ENCODE results near the gene RNASE4. TPM values are rescaled to one million over a fixed set of nuclear protein-coding genes. Genes with fewer than 3 reads are reported as not detected.
"Not testable (repeated sequence)": the region's sequence is repeated elsewhere in the genome, so short reads cannot be mapped to it uniquely, and the experiment has no call there.

RNASE4 gene
- total RNA-seq, 1 experiment from 2014 or later, result 3.3 TPM

DNA sequence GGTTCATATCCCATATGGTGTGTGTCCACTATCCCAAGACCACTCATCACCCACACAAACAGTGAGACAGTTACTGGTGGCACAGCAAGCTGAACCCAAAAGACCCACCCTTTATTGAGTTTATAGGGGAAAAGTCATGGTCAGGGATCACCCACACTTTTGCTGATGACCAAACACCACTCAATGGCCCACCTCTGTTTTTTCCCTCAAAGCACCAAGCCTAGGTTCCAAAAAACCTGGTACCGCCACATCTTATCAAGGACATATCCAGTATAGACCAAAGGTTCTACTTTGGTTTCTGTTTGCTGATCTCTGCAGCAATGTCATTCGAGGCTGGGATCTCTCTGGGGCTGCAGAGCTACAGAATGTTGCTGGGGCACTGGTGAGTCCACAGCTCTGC is 23.2 kb upstream of the RNASE4 start:
- in situ Hi-C loops (cut with HindIII; ENCODE audit: low pct_unique_long_range_greater_than_20kb, low sequenced_read_pairs), result no loop called here

DNA sequence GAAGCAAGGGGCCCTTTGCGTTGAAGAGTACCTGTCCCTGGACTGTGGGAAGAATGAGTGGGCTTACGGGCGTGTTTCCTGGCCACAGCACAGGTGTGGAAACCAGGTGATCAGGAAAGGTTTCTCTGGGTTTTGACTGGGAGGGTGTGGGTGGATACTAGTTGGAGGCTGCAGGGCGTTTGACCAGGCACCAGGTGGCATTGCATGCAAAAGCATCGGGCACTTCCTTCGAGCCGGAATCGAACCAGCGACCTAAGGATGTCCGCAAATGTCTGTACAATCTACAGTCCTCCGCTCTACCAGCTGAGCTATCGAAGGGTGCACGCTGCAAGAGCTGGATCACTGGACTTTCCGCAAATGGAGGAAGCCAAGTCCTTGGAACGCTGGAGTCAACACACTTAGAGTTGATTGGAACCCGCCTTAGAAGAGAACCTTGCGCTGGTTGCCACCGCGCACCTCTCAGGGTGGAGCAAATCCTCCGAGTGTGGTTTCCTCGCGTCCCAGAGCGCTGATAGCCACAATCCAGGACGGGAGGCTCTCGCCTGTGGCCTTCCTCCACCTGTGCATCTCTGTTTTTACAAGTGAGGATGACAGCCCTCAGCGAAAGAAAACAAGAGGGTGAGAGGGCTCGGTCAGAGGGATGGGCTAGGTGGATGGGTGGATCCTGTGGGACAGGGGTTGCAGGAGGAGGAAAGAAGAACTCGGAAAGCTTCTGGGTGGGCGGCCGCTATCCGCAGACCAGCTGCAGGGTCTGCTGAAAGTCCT is 21.2 kb upstream of the RNASE4 start:
- no peak for TF ChIP-seq TCF7L2 (IDR thresholded peaks at IDR 0.05; ENCODE audit: low read depth, low read length)
- TF ChIP-seq, protein P1, sequence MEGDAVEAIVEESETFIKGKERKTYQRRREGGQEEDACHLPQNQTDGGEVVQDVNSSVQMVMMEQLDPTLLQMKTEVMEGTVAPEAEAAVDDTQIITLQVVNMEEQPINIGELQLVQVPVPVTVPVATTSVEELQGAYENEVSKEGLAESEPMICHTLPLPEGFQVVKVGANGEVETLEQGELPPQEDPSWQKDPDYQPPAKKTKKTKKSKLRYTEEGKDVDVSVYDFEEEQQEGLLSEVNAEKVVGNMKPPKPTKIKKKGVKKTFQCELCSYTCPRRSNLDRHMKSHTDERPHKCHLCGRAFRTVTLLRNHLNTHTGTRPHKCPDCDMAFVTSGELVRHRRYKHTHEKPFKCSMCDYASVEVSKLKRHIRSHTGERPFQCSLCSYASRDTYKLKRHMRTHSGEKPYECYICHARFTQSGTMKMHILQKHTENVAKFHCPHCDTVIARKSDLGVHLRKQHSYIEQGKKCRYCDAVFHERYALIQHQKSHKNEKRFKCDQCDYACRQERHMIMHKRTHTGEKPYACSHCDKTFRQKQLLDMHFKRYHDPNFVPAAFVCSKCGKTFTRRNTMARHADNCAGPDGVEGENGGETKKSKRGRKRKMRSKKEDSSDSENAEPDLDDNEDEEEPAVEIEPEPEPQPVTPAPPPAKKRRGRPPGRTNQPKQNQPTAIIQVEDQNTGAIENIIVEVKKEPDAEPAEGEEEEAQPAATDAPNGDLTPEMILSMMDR (IDR thresholded peaks at IDR 0.05), result peak; percentile 54
- TF ChIP-seq SIN3A (IDR thresholded peaks at IDR 0.05; ENCODE audit: borderline replicate concordance, insufficient read depth, low read depth, low read length), result no peak
- TF ChIP-seq POLR2AphosphoS5 (IDR thresholded peaks at IDR 0.05; ENCODE audit: low read depth, low read length), result peak; percentile 48; the same call in 1 of the 2 replicates
- TF ChIP-seq, protein P2, sequence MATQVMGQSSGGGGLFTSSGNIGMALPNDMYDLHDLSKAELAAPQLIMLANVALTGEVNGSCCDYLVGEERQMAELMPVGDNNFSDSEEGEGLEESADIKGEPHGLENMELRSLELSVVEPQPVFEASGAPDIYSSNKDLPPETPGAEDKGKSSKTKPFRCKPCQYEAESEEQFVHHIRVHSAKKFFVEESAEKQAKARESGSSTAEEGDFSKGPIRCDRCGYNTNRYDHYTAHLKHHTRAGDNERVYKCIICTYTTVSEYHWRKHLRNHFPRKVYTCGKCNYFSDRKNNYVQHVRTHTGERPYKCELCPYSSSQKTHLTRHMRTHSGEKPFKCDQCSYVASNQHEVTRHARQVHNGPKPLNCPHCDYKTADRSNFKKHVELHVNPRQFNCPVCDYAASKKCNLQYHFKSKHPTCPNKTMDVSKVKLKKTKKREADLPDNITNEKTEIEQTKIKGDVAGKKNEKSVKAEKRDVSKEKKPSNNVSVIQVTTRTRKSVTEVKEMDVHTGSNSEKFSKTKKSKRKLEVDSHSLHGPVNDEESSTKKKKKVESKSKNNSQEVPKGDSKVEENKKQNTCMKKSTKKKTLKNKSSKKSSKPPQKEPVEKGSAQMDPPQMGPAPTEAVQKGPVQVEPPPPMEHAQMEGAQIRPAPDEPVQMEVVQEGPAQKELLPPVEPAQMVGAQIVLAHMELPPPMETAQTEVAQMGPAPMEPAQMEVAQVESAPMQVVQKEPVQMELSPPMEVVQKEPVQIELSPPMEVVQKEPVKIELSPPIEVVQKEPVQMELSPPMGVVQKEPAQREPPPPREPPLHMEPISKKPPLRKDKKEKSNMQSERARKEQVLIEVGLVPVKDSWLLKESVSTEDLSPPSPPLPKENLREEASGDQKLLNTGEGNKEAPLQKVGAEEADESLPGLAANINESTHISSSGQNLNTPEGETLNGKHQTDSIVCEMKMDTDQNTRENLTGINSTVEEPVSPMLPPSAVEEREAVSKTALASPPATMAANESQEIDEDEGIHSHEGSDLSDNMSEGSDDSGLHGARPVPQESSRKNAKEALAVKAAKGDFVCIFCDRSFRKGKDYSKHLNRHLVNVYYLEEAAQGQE (IDR thresholded peaks at IDR 0.05; ENCODE audit: insufficient read depth in 1 of 2, low read depth in 2 of 2, low read length in 1 of 2), result no peak
- peak; percentile 95 for ATAC-seq
- H3K36me3 ChIP-seq (ENCODE audit: control insufficient read depth, insufficient read depth, low read length), result no peaks in the 10 kb centered on the region
- peak overlapping the region; percentile 63 to 94 for H3K4me3 ChIP-seq (ENCODE audit: low read depth in 2 of 2, low read length in 2 of 2)
- ChIA-PET CTCF (interaction anchor here (0.6 to 1.2 kb wide), 6 partner anchors 18 to 191 kb away, joined by 3 to 7 read pairs (median 6); no protein-coding TSS in a partner anchor), POLR2A (no interaction called here)
- BruUV-seq (replicated peaks), result no TSS peak
- in situ Hi-C loops (cut with HindIII; ENCODE audit: low pct_unique_long_range_greater_than_20kb, low sequenced_read_pairs), result no loop called here
- peak; percentile 97 for DNase-seq (ENCODE audit: low read depth, low spot score)
- intact Hi-C loops (cut with micrococcal nuclease; ENCODE audit: unreplicated experiment), result no loop called here
- H3K9me3 ChIP-seq (ENCODE audit: control insufficient read depth, insufficient read depth, low read depth, low read length), result no peaks in the 10 kb centered on the region
- H3K27ac ChIP-seq (ENCODE audit: low read length), result peak overlapping the region; percentile 55
- H3K4me1 ChIP-seq (ENCODE audit: control insufficient read depth, insufficient read depth, low read length), result no peaks in the 10 kb centered on the region
- H3K27me3 ChIP-seq (ENCODE audit: control insufficient read depth, insufficient read depth, low read length), result no peaks in the 10 kb centered on the region

More for the DNA sequence above, 23.2 kb upstream of the RNASE4 start:
- no peaks in the 10 kb centered on the region for H3K27me3 ChIP-seq (ENCODE audit: control insufficient read depth, insufficient read depth, low read length)
- H3K9me3 ChIP-seq (ENCODE audit: control insufficient read depth, insufficient read depth, low read depth, low read length), result no peaks in the 10 kb centered on the region
- no peak for TF ChIP-seq TCF7L2 (IDR thresholded peaks at IDR 0.05; ENCODE audit: low read depth, low read length)
- TF ChIP-seq POLR2AphosphoS5 (IDR thresholded peaks at IDR 0.05; ENCODE audit: low read depth, low read length), result no peak
- TF ChIP-seq SIN3A (IDR thresholded peaks at IDR 0.05; ENCODE audit: borderline replicate concordance, insufficient read depth, low read depth, low read length), result no peak
- TF ChIP-seq, protein P1 (IDR thresholded peaks at IDR 0.05), result no peak
- TF ChIP-seq, protein P2 (IDR thresholded peaks at IDR 0.05; ENCODE audit: insufficient read depth in 1 of 2, low read depth in 2 of 2, low read length in 1 of 2), result no peak
- no peak for ATAC-seq
- no peak for DNase-seq (ENCODE audit: low read depth, low spot score)
- no peaks in the 10 kb centered on the region; the same call in 1 of the 2 replicates for H3K4me1 ChIP-seq (ENCODE audit: control insufficient read depth, insufficient read depth, low read length)
- H3K4me3 ChIP-seq (ENCODE audit: low read depth in 2 of 2, low read length in 2 of 2), result no peak overlapping the region
- intact Hi-C loops (cut with micrococcal nuclease; ENCODE audit: unreplicated experiment), result no loop called here
- no TSS peak for BruUV-seq (replicated peaks)
- ChIA-PET CTCF (no interaction called here), POLR2A (interaction anchor here (0.7 kb wide), 1 partner anchor 20 kb away, joined by 8 read pairs; no protein-coding TSS in a partner anchor)
- no peak overlapping the region for H3K27ac ChIP-seq (ENCODE audit: low read length)
- no peaks in the 10 kb centered on the region for H3K36me3 ChIP-seq (ENCODE audit: control insufficient read depth, insufficient read depth, low read length)

DNA sequence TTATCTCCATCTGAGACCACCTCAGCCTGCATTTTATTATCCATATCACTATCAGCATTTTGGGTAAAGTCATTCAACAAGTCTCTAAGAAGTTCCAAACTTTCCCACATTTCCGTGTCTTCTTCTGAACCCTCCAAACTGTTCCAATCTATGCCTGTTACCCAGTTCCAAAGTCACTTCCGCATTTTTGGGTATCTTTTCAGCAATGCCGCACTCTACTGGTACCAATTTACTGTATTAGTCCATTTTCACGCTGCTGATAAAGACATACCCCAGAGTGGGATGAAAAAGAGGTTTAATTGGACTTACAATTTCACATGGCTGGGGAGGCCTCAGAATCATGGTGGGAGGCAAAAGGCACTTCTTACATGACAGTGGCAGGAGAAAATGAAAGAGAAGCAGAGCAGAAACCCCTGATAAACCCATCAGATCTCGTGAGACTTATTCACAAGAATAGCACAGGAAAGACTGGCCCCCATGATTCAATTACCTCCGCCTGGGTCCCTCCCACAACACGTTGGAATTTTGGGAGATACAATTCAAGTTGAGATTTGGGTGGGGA is 17.9 kb upstream of the RNASE4 start:
- ATAC-seq; H3K36me3 ChIP-seq (ENCODE audit: control insufficient read depth, insufficient read depth, low read length); CTCF ChIA-PET; H3K4me3 ChIP-seq (ENCODE audit: low read depth in 2 of 2, low read length in 2 of 2); H3K27me3 ChIP-seq (ENCODE audit: control insufficient read depth, insufficient read depth, low read length); DNase-seq (ENCODE audit: low read depth, low spot score); intact Hi-C loops (cut with micrococcal nuclease; ENCODE audit: unreplicated experiment); H3K9me3 ChIP-seq (ENCODE audit: control insufficient read depth, insufficient read depth, low read depth, low read length); BruUV-seq (replicated peaks); H3K27ac ChIP-seq (ENCODE audit: low read length); H3K4me1 ChIP-seq (ENCODE audit: control insufficient read depth, insufficient read depth, low read length); in situ Hi-C loops (cut with HindIII; ENCODE audit: low pct_unique_long_range_greater_than_20kb, low sequenced_read_pairs); POLR2A ChIA-PET: not testable (repeated sequence)

Measured in Panc1 (cell line).